Activated CD8-positive, alpha-beta T cell treated with anti-CD3 and anti-CD28 coated beads for 36 hours (primary cell): ENCODE measurements around the gene SPATA9. TPM values are rescaled to one million over a fixed set of nuclear protein-coding genes. Genes with fewer than 3 reads are reported as not detected.

Experiments used
- ATAC-seq: fragments of 200-7000 bp; cut with Tn5 transposase; one replicate; pipeline ENCODE4 v1.10.0; 2021; ENCODE audit warnings: mild to moderate bottlenecking, moderate library complexity
- CTCF ChIA-PET: fragments of 350-600 bp; sonication (Branson Sonifier 250); formaldehyde crosslinking; loops from one replicate; lab custom pipeline; 2021; ENCODE audit warnings: antibody characterized with exemption; lab: Charles Lee
- POLR2A ChIA-PET: fragments of 350-600 bp; sonication (Branson Sonifier 250); formaldehyde crosslinking; loops from one replicate; lab custom pipeline; 2021; ENCODE audit warnings: antibody characterized with exemption; lab: Charles Lee
- DNase-seq: peaks from one replicate; pipeline ENCODE4 v3.0.0-alpha.2; 2020
- H3K27ac Mint-ChIP-seq: one replicate; pipeline ENCODE4 v1.8.0; 2021; ENCODE audit warnings: mild to moderate bottlenecking, mixed read lengths
- H3K27me3 Mint-ChIP-seq: one replicate; pipeline ENCODE4 v1.8.0; 2021; ENCODE audit warnings: mixed read lengths
- H3K36me3 Mint-ChIP-seq: one replicate; pipeline ENCODE4 v1.8.0; 2021; ENCODE audit warnings: low read depth, mixed read lengths
- H3K4me1 Mint-ChIP-seq: one replicate; pipeline ENCODE4 v1.8.0; 2021; ENCODE audit warnings: low read depth, mixed read lengths
- H3K4me3 Mint-ChIP-seq: one replicate; pipeline ENCODE4 v1.8.0; 2021; ENCODE audit warnings: mild to moderate bottlenecking, moderate library complexity, mixed read lengths
- H3K9me3 Mint-ChIP-seq: one replicate; pipeline ENCODE4 v1.8.0; 2021; ENCODE audit warnings: mixed read lengths
- CTCF ChIP-seq: fragments of 200-600 bp; IDR thresholded peaks from one replicate; pipeline ENCODE4 v1.8.0; 2022; ENCODE audit warnings: antibody characterized with exemption, mild to moderate bottlenecking
- intact Hi-C: fragments of 100-400 bp; cut with micrococcal nuclease; formaldehyde crosslinking; loops from one replicate; pipeline ENCODE4 v1.10.0; 2022
- total RNA-seq, 2 experiments: library from RNA; stranded (reverse); gene quantifications; one replicate each; pipeline ENCODE4 v1.2.3, GENCODE V29; 2021

SPATA9 gene
- total RNA-seq, 2 experiments from 2014 or later = not detected

- ATAC-seq = no peak
- CTCF ChIA-PET = interaction anchor here (0.9 to 6.5 kb wide), 3 partner anchors 11 to 128 kb away, joined by 3 to 47 read pairs (median 7); no protein-coding TSS in a partner anchor
Measured at GRCh38 chr5:95652849-95653248, 29.9 kb downstream of the SPATA9 start.

GRCh38 chr5:95649842-95650620 is 32.8 kb downstream of the SPATA9 start:
- Mint-ChIP-seq H3K4me1 (peaks cover 27% of the 10 kb centered on the region), H3K9me3 (no peaks in the 10 kb centered on the region), H3K4me3 (no peak overlapping the region), H3K36me3 (no peaks in the 10 kb centered on the region), H3K27ac (no peak overlapping the region), H3K27me3 (no peaks in the 10 kb centered on the region)
- intact Hi-C loops = loop anchor here (5.0 kb wide), 1 partner anchor 172 kb away; the partner anchor contains the start of gene GLRX
- no peak for DNase-seq
- ChIA-PET POLR2A (interaction anchor here (1.0 kb wide), 1 partner anchor 12 kb away, joined by 3 read pairs; no protein-coding TSS in a partner anchor), CTCF (interaction anchor here (1.3 to 6.5 kb wide), 3 partner anchors 14 to 194 kb away, joined by 3 to 47 read pairs (median 4); no protein-coding TSS in a partner anchor)
- no peak for TF ChIP-seq CTCF
- no peak for ATAC-seq

More at GRCh38 chr5:95652849-95653248, 29.9 kb downstream of the SPATA9 start:
- POLR2A ChIA-PET = no interaction called here
- H3K9me3 Mint-ChIP-seq = no peaks in the 10 kb centered on the region
- no peaks in the 10 kb centered on the region for H3K36me3 Mint-ChIP-seq
- DNase-seq = no peak
- no peak overlapping the region for H3K27ac Mint-ChIP-seq
- H3K4me3 Mint-ChIP-seq = no peak overlapping the region
- TF ChIP-seq CTCF = no peak
- no peaks in the 10 kb centered on the region for H3K27me3 Mint-ChIP-seq
- peaks cover 18% of the 10 kb centered on the region for H3K4me1 Mint-ChIP-seq
- intact Hi-C loops = no loop called here

- ChIA-PET POLR2A (no interaction called here), CTCF (no interaction called here)
- Mint-ChIP-seq H3K27me3 (no peaks in the 10 kb centered on the region), H3K9me3 (no peaks in the 10 kb centered on the region), H3K27ac (no peak overlapping the region), H3K4me1 (peaks cover 31% of the 10 kb centered on the region), H3K4me3 (no peak overlapping the region), H3K36me3 (no peaks in the 10 kb centered on the region)
- no peak for ATAC-seq
- DNase-seq = no peak
- no peak for TF ChIP-seq CTCF
- intact Hi-C loops = loop anchor here (5.0 kb wide), 1 partner anchor 173 kb away; the partner anchor contains the start of gene GLRX
Measured at GRCh38 chr5:95649274-95649673, 33.5 kb downstream of the SPATA9 start.

GRCh38 chr5:95647886-95648860 is 34.6 kb downstream of the SPATA9 start:
- H3K9me3 Mint-ChIP-seq = no peaks in the 10 kb centered on the region
- ATAC-seq (peak; percentile 17), DNase-seq (no peak)
- TF ChIP-seq CTCF = no peak
- intact Hi-C loops = loop anchor here (2.0 to 5.0 kb wide), 2 partner anchors 113 to 174 kb away; partner anchors contain the start of gene GLRX
- H3K36me3 Mint-ChIP-seq = no peaks in the 10 kb centered on the region
- H3K27me3 Mint-ChIP-seq = no peaks in the 10 kb centered on the region
- peaks cover 36% of the 10 kb centered on the region for H3K4me1 Mint-ChIP-seq
- peak overlapping the region; percentile 77 for H3K27ac Mint-ChIP-seq
- peak overlapping the region; percentile 57 for H3K4me3 Mint-ChIP-seq
- POLR2A ChIA-PET = interaction anchor here (0.9 to 2.0 kb wide), 4 partner anchors 16 to 191 kb away, joined by 3 to 5 read pairs (median 4); partner anchors contain the start of gene GLRX
- CTCF ChIA-PET = interaction anchor here (1.4 to 9.2 kb wide), 5 partner anchors 16 to 136 kb away, joined by 3 to 88 read pairs (median 10); no protein-coding TSS in a partner anchor
